OCI-LY1 (cell line): Measurements from ENCODE around the gene MTPN.

Experiments
- EZH2 ChIP-seq: fragments of 200-600 bp; sonication (generic), shearing (Covaris generic); IDR thresholded peaks from 2 replicates; pipeline ENCODE4 v1.8.0; 2017; ENCODE audit warnings: borderline replicate concordance, mixed run types, mild to moderate bottlenecking, antibody characterized with exemption, low read length, moderate library complexity, mixed read lengths
- TF ChIP-seq, protein P1 (sequence below): fragments of 200-600 bp; sonication (generic), shearing (Covaris generic); IDR thresholded peaks from 2 replicates; pipeline ENCODE4 v1.5.1; 2017; ENCODE audit warnings: mild to moderate bottlenecking, antibody characterized with exemption, low read length, moderate library complexity, mixed read lengths

GRCh38 chr7:135929249-135929648 is 47.9 kb downstream of the MTPN start:
- TF ChIP-seq EZH2: no peak
- TF ChIP-seq, protein P1, sequence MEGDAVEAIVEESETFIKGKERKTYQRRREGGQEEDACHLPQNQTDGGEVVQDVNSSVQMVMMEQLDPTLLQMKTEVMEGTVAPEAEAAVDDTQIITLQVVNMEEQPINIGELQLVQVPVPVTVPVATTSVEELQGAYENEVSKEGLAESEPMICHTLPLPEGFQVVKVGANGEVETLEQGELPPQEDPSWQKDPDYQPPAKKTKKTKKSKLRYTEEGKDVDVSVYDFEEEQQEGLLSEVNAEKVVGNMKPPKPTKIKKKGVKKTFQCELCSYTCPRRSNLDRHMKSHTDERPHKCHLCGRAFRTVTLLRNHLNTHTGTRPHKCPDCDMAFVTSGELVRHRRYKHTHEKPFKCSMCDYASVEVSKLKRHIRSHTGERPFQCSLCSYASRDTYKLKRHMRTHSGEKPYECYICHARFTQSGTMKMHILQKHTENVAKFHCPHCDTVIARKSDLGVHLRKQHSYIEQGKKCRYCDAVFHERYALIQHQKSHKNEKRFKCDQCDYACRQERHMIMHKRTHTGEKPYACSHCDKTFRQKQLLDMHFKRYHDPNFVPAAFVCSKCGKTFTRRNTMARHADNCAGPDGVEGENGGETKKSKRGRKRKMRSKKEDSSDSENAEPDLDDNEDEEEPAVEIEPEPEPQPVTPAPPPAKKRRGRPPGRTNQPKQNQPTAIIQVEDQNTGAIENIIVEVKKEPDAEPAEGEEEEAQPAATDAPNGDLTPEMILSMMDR: no peak
